K562 (cell line): ENCODE results near the gene DIPK1A. TPM values are rescaled to one million over a fixed set of nuclear protein-coding genes. Genes with fewer than 3 reads are reported as not detected.

ENCODE experiments used
- ATAC-seq: fragments of 200-7000 bp; cut with Tn5 transposase; 3 replicates; pipeline ENCODE4 v1.9.1; 2020; ENCODE audit warnings: moderate library complexity
- BruUV-seq: library from RNA; stranded (reverse); fragments of 400-500 nt; replicated peaks from 2 replicates; lab custom pipeline; 2021; lab: Mats Ljungman, UMichigan
- CTCF ChIA-PET: fragments of 300-600 bp; formaldehyde crosslinking; extraction: SDS; loops from one replicate; lab custom pipeline; 2021; ENCODE audit warnings: low intra/inter-chr PET ratio; lab: Yijun Ruan, JAX
- POLR2A ChIA-PET: fragments of 300-600, 350-650 bp; sonication (Branson Sonifier 250); formaldehyde crosslinking; extraction: SDS; loops from one replicate; lab custom pipeline; 2021; ENCODE audit warnings: antibody characterized with exemption, inconsistent platforms; lab: Yijun Ruan, JAX
- DNase-seq, 4 experiments: peaks; one replicate each; pipeline versions ENCODE4 v3.0.0 to v3.0.0-alpha.2; 2011 to 2018; ENCODE audit warnings: low spot score in 3 of 4, mixed read lengths in 3 of 4; ENCODE audit errors: extremely low read depth in 1 of 4
- FAIRE-seq: peaks from 2 replicates; lab custom pipeline; 2011; peaks lifted over from hg19 to GRCh38; lab: Jason Lieb, UNC
- H2AFZ ChIP-seq: 2 replicates; pipeline ENCODE4 v1.6.0; 2011; ENCODE audit warnings: low read depth, low read length, control low read depth, inconsistent platforms
- H3K27ac ChIP-seq: fragments of 200-600 bp; 3 replicates; pipeline ENCODE4 v1.8.0; 2011; ENCODE audit warnings: low read depth, mild to moderate bottlenecking, control low read depth, inconsistent platforms, low read length, moderate library complexity, mixed read lengths; ENCODE audit errors: extremely low read depth
- H3K27me3 ChIP-seq, 2 experiments: fragments of 300-600 bp in 1 of 2; 2 replicates in 1 of 2; 3 replicates in 1 of 2; pipeline versions ENCODE4 v1.6.0 to v1.8.0; 2011; ENCODE audit warnings: inconsistent platforms in 2 of 2, low read length in 2 of 2, mild to moderate bottlenecking in 1 of 2, mixed read lengths in 1 of 2, moderate library complexity in 1 of 2; ENCODE audit not compliant: control insufficient read depth in 2 of 2, insufficient read depth in 2 of 2
- H3K36me3 ChIP-seq: fragments of 300-600 bp; 3 replicates; pipeline ENCODE4 v1.8.0; 2011; ENCODE audit warnings: mild to moderate bottlenecking, low read length, inconsistent platforms; ENCODE audit not compliant: control insufficient read depth, insufficient read depth
- H3K4me1 ChIP-seq, 2 experiments: fragments of 200-600 bp in 1 of 2; replicated peaks in 1 of 2; 2 replicates in 1 of 2; 3 replicates in 1 of 2; pipeline versions ENCODE4 v1.5.1 to v1.8.0; 2011; ENCODE audit warnings: inconsistent platforms in 2 of 2, low read length in 2 of 2, mild to moderate bottlenecking in 1 of 2, mixed read lengths in 1 of 2, moderate library complexity in 1 of 2; ENCODE audit not compliant: control insufficient read depth in 2 of 2, insufficient read depth in 2 of 2
- H3K4me2 ChIP-seq: 2 replicates; pipeline ENCODE4 v1.6.1; 2011; ENCODE audit warnings: low read length, control low read depth, inconsistent platforms, mixed read lengths; ENCODE audit not compliant: insufficient read depth
- H3K4me3 ChIP-seq: fragments of 200-600 bp; sonication (generic), shearing (Covaris generic); 2 replicates; pipeline ENCODE4 v1.5.1; 2016; ENCODE audit warnings: control low read depth, inconsistent platforms
- H3K79me2 ChIP-seq: fragments of 200-600 bp; 3 replicates; pipeline ENCODE4 v1.8.0; 2011; ENCODE audit warnings: low read length, inconsistent platforms; ENCODE audit not compliant: control insufficient read depth, insufficient read depth
- H3K9ac ChIP-seq, 2 experiments: 2 replicates each; pipeline versions ENCODE4 v1.6.0 to v1.6.1; 2011; ENCODE audit warnings: low read depth in 2 of 2, low read length in 2 of 2, control low read depth in 1 of 2, inconsistent platforms in 1 of 2, mild to moderate bottlenecking in 1 of 2, mixed read lengths in 1 of 2; ENCODE audit not compliant: insufficient read depth in 1 of 2
- H3K9me1 ChIP-seq: one replicate; pipeline ENCODE4 v1.6.0; 2011; ENCODE audit warnings: inconsistent platforms, mild to moderate bottlenecking, low read length, moderate library complexity; ENCODE audit not compliant: control insufficient read depth, insufficient read depth
- H3K9me3 ChIP-seq: replicated peaks from 2 replicates; pipeline ENCODE4 v1.5.1; 2011; ENCODE audit warnings: low read depth, low read length, inconsistent platforms; ENCODE audit not compliant: control insufficient read depth, insufficient read depth
- H4K20me1 ChIP-seq: replicated peaks from 2 replicates; pipeline ENCODE4 v1.6.1; 2011; ENCODE audit warnings: low read length, inconsistent platforms, mixed read lengths; ENCODE audit not compliant: control insufficient read depth, insufficient read depth
- EP300 ChIP-seq: IDR thresholded peaks from 2 replicates; pipeline ENCODE4 v1.6.1; 2012; ENCODE audit warnings: low read length, improper control_type of control experiment
- GABPB2 ChIP-seq: fragments of 250-450 bp; sonication (Bioruptor Pico); conservative IDR thresholded peaks from 2 replicates; pipeline ENCODE4 v1.5.1; 2021; ENCODE audit warnings: mild to moderate bottlenecking
- SPI1 ChIP-seq: IDR thresholded peaks from 2 replicates; pipeline ENCODE4 v1.6.1; 2011; ENCODE audit warnings: low read depth, low read length, control low read depth, borderline replicate concordance
- TCF3 ChIP-seq: sonication (generic); formaldehyde crosslinking; IDR thresholded peaks from 2 replicates; pipeline ENCODE4 v1.4.0; 2020; ENCODE audit warnings: mild to moderate bottlenecking, missing genetic modification reagents
- WGBS: fragments of 100-300 bp; shearing (Covaris generic); methylation state at CpG from one replicate; pipeline ENCODE4 v1.1.6; 2016; ENCODE audit warnings: low coverage, mixed read lengths; ENCODE audit not compliant: insufficient coverage; ENCODE audit errors: missing lambda C conversion rate; 5-methylcytosine and 5-hydroxymethylcytosine counted together
- in situ Hi-C: fragments of 300-500 bp; cut with MboI; formaldehyde crosslinking; loops from 4 replicates; pipeline ENCODE4 v1.15.0; 2018; ENCODE audit warnings: inconsistent platforms, mixed read lengths
- intact Hi-C: fragments of 100-400 bp; cut with micrococcal nuclease; formaldehyde crosslinking; loops from 2 replicates; pipeline ENCODE4 v1.14.2; 2022
- polyA plus RNA-seq, 8 experiments: library from polyadenylated mRNA; depleted of rRNA in 4 of 8; stranded (reverse) in 5 of 8; unstranded in 3 of 8; fragments of >200 nt; fragmentation: Nextera tagmentation in 2 of 8; fragmentation: Illumina TruSeq in 1 of 8; extraction: Ambion mirVana in 2 of 8; extraction: Trizol in 1 of 8; gene quantifications; 2 replicates each; pipeline versions ENCODE4 v1.2.1 to v1.2.3, GENCODE V29; 2011 to 2014; ENCODE audit warnings: inconsistent platforms in 1 of 8, missing spikeins in 1 of 8
- total RNA-seq, 7 experiments: library from RNA; depleted of rRNA in 6 of 7; stranded (reverse); fragments of >200 nt in 6 of 7; fragmentation: Illumina TruSeq in 2 of 7; extraction: Trizol in 2 of 7; gene quantifications; 2 replicates each; pipeline versions ENCODE4 v1.2.1 to v1.2.3, GENCODE V29; 2011 to 2021; ENCODE audit warnings: low replicate concordance in 1 of 7

Gene DIPK1A
- total and polyA plus RNA-seq, 9 of the 15 experiments (the other 6 are each of a cell fraction or from before 2014, with no cell fraction given), result 0.54 to 2.5 (median 1.3) TPM

DNA sequence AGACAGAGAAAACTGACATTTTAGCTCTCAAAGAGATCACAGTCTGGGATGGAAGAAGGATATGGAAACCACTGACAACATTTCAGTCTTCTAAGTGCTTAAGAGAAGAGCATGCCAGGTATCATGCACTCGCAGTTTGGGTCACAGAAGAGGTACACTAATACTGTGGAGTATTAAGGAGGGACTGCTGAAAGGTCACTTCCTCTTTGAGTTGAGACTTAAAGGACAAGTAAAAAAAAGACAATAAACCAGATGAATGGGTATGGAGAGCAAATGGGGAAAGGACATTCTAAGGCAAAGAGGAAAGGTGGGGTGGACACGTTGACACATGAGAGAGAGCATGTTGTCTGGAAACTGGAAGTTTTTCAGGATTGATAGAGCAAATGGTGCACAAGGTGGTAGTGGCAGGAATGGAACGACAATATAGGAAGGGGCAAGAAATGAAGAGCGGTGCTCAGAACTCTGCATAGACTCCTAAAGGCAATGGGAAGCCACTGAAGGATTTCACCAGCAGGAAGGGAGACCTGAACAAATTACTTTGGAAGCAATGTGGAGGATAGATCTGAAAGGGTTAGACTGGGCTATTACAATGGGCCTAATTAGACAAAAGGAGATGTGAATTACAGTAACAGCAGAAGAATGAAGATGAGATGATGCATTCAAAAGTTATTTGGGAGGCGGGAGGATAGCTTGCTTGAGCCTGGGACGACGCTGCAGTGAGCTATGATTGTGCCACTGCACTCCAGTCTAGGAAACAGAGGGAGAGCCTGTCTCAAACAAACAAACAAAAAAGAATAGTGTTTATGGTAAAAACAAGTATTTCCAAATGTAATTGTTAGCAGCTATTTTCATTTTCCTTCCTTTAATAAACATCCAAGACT, 11.1 kb downstream of the DIPK1A start:
- no peak overlapping the region for H3K9ac ChIP-seq
- no peaks in the 10 kb centered on the region for H3K36me3 ChIP-seq
- intact Hi-C loops, result loop anchor here (5.0 kb wide), 2 partner anchors 42 to 48 kb away; no protein-coding TSS in a partner anchor
- H3K79me2 ChIP-seq, result no peaks in the 10 kb centered on the region
- 58% methylated on average over 7 of the region's 7 CpGs for WGBS
- no peak overlapping the region for H3K4me3 ChIP-seq
- no peak overlapping the region for H3K4me2 ChIP-seq
- no peaks in the 10 kb centered on the region for H3K9me1 ChIP-seq
- no peaks in the 10 kb centered on the region for H3K9me3 ChIP-seq
- H3K27me3 ChIP-seq, result no peaks in the 10 kb centered on the region
- no peak overlapping the region for H3K27ac ChIP-seq
- peaks cover 3 to 24% of the 10 kb centered on the region in 2 experiments; a peak in 4 of 5 replicates for H3K4me1 ChIP-seq
- FAIRE-seq, result no peak
- TF ChIP-seq SPI1 (peak; percentile 78), TCF3 (CRISPR knock-in tag) (no peak), EP300 (no peak), GABPB2 (CRISPR knock-in tag) (no peak)
- peak overlapping the region; percentile 14 for H2AFZ ChIP-seq
- in situ Hi-C loops, result no loop called here
- 0 out of 3 replicates have a peak, but pooled peaks have one; percentile 20 for ATAC-seq
- no TSS peak for BruUV-seq
- no peaks in the 10 kb centered on the region for H4K20me1 ChIP-seq
- ChIA-PET POLR2A (interaction anchor here (0.6 to 1.1 kb wide), 4 partner anchors 12 to 118 kb away, joined by 3 to 4 read pairs (median 4); no protein-coding TSS in a partner anchor), CTCF (no interaction called here)
- no peak for DNase-seq
